Progenitor cell of endocrine pancreas (in vitro differentiated cells): ENCODE data around the gene CPHXL2. TPM values are rescaled to one million over a fixed set of nuclear protein-coding genes. Genes with fewer than 3 reads are reported as not detected.

ENCODE experiments used
- DNase-seq: peaks from one replicate; pipeline ENCODE4 v3.0.0; 2021; ENCODE audit warnings: low spot score; ENCODE audit not compliant: unreplicated experiment
- H3K27ac Mint-ChIP-seq: 2 replicates; pipeline ENCODE4 v1.8.0; 2021; ENCODE audit warnings: mild to moderate bottlenecking, moderate library complexity, mixed read lengths
- H3K27me3 Mint-ChIP-seq: 2 replicates; pipeline ENCODE4 v1.8.0; 2021; ENCODE audit warnings: mixed read lengths
- H3K36me3 Mint-ChIP-seq: 2 replicates; pipeline ENCODE4 v1.8.0; 2022; ENCODE audit warnings: mixed read lengths; ENCODE audit not compliant: insufficient read depth
- H3K4me1 Mint-ChIP-seq: 2 replicates; pipeline ENCODE4 v1.8.0; 2021; ENCODE audit warnings: low read depth, mixed read lengths
- H3K4me3 Mint-ChIP-seq: 2 replicates; pipeline ENCODE4 v1.8.0; 2021; ENCODE audit warnings: low read depth, mild to moderate bottlenecking, moderate library complexity, mixed read lengths
- H3K9me3 Mint-ChIP-seq: 2 replicates; pipeline ENCODE4 v1.8.0; 2021; ENCODE audit warnings: low read depth, mixed read lengths
- CTCF ChIP-seq: fragments of 200-600 bp; sonication (generic); IDR thresholded peaks from one replicate; pipeline ENCODE4 v1.5.0; 2021; ENCODE audit warnings: antibody characterized with exemption, mild to moderate bottlenecking; ENCODE audit not compliant: unreplicated experiment
- total RNA-seq: library from RNA; stranded (reverse); gene quantifications from 2 replicates; pipeline ENCODE4 v1.2.1, GENCODE V29; 2021

CPHXL2 gene
- total RNA-seq, 1 donor from 2014 or later = not detected

GRCh38 chr16:75660321-75660720 lies 16.5 kb downstream of the CPHXL2 start:
- no peak for TF ChIP-seq CTCF
- H3K4me1 Mint-ChIP-seq = peaks cover 2% of the 10 kb centered on the region
- H3K9me3 Mint-ChIP-seq = peaks cover 5% of the 10 kb centered on the region
- no peaks in the 10 kb centered on the region for H3K27me3 Mint-ChIP-seq
- DNase-seq = no peak
- H3K4me3 Mint-ChIP-seq = no peak overlapping the region
- no peak overlapping the region for H3K27ac Mint-ChIP-seq
- peaks cover 17% of the 10 kb centered on the region for H3K36me3 Mint-ChIP-seq

DNA sequence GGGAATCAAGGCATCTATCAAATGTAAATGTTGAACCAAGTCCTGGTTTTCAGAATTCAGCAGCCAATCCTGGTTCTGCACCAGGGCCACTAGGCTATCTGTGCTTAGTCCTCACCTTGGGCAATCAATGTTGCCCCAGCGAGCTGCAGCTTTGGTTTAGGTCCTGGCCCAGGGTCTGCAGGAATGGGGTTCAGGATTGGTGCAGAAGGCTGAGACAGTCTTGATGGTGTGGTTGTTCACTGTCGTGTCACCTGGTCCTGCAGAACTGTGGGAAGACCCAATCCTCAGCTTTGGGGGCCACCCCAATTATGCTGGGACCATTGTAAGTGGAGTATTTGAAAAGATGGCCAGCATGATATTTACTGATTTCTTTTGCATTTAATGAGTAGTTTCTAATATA lies 18.6 kb downstream of the CPHXL2 start:
- DNase-seq = no peak
- Mint-ChIP-seq H3K4me1 (peaks cover 2% of the 10 kb centered on the region), H3K4me3 (no peak overlapping the region), H3K9me3 (no peaks in the 10 kb centered on the region), H3K27ac (no peak overlapping the region), H3K36me3 (peaks cover 23% of the 10 kb centered on the region), H3K27me3 (no peaks in the 10 kb centered on the region)
- no peak for TF ChIP-seq CTCF

GRCh38 chr16:75653922-75654321 lies 22.9 kb downstream of the CPHXL2 start:
- no peak overlapping the region for H3K4me3 Mint-ChIP-seq
- H3K4me1 Mint-ChIP-seq = peaks cover 20% of the 10 kb centered on the region
- no peak for DNase-seq
- no peak overlapping the region for H3K27ac Mint-ChIP-seq
- no peak for TF ChIP-seq CTCF
- H3K27me3 Mint-ChIP-seq = no peaks in the 10 kb centered on the region
- peaks cover 25% of the 10 kb centered on the region for H3K36me3 Mint-ChIP-seq
- no peaks in the 10 kb centered on the region for H3K9me3 Mint-ChIP-seq

GRCh38 chr16:75648265-75649076 lies 28.3 kb downstream of the CPHXL2 start:
- TF ChIP-seq CTCF = no peak
- H3K4me1 Mint-ChIP-seq = peaks cover 35% of the 10 kb centered on the region
- H3K36me3 Mint-ChIP-seq = peaks cover 13% of the 10 kb centered on the region

GRCh38 chr16:75647492-75648264 lies 29.1 kb downstream of the CPHXL2 start, which contains the start of the genes KARS1 and TERF2IP:
Gene KARS1 (minus strand): TSS chr16:75647665. CDS start chr16:75647639, 26 bp downstream.
Gene TERF2IP (plus strand): TSS chr16:75647773. CDS start chr16:75647883, 110 bp downstream.
- H3K4me3 Mint-ChIP-seq = peak within 1 kb of the TSS; percentile 99
- H3K4me1 Mint-ChIP-seq = peaks cover 33% of the 10 kb centered on the region
- no peaks in the 10 kb centered on the region for H3K27me3 Mint-ChIP-seq
- no peak for TF ChIP-seq CTCF
- peaks cover 13% of the 10 kb centered on the region for H3K36me3 Mint-ChIP-seq
- peak; percentile 81 for DNase-seq
- H3K27ac Mint-ChIP-seq = peak within 1 kb of the TSS; percentile 99
- no peaks in the 10 kb centered on the region for H3K9me3 Mint-ChIP-seq

More at GRCh38 chr16:75648265-75649076, 28.3 kb downstream of the CPHXL2 start:
- Mint-ChIP-seq H3K4me3 (peak overlapping the region; percentile 99), H3K9me3 (no peaks in the 10 kb centered on the region), H3K27me3 (no peaks in the 10 kb centered on the region), H3K27ac (peak overlapping the region; percentile 99)
- peak; percentile 48 for DNase-seq
